GM10266 (cell line): ENCODE results near the gene TAB3.

Experiments used
- DNase-seq: peaks from one replicate; pipeline ENCODE4 v3.0.0; 2012; ENCODE audit errors: extremely low spot score
- CTCF ChIP-seq: IDR thresholded peaks from 2 replicates; pipeline ENCODE4 v1.5.1; 2012; ENCODE audit warnings: mild to moderate bottlenecking, low read depth; ENCODE audit not compliant: control insufficient read depth, insufficient read depth; ENCODE audit errors: missing control alignments

The TAB3 gene

GRCh38 chrX:30781711-30782444 lies 107.2 kb downstream of the TAB3 start:
- no peak for TF ChIP-seq CTCF
- no peak for DNase-seq

- no peak for TF ChIP-seq CTCF
- DNase-seq = no peak
Observed at GRCh38 chrX:30779453-30780030, 109.5 kb downstream of the TAB3 start.

- no peak for DNase-seq
- no peak for TF ChIP-seq CTCF
Observed at GRCh38 chrX:30777575-30777974, 111.5 kb downstream of the TAB3 start.
